GM23338 (cell line): ENCODE results near the gene AZGP1.
"Not testable (repeated sequence)": the region's sequence is repeated elsewhere in the genome, so short reads cannot be mapped to it uniquely, and the experiment has no call there.

Experiments
- CREB1 ChIP-seq: fragments of 250-450 bp; sonication (Bioruptor Pico); IDR thresholded peaks from 2 replicates; pipeline ENCODE4 v1.5.0; 2020; ENCODE audit warnings: low read depth, mild to moderate bottlenecking, moderate library complexity
- CTCF ChIP-seq, 2 experiments: fragments of 200-600 bp in 1 of 2; sonication (generic) in 1 of 2; conservative IDR thresholded peaks; 2 replicates each; pipeline versions ENCODE4 v1.5.1 to v1.6.1; 2016 to 2017; ENCODE audit warnings: antibody characterized with exemption in 2 of 2, low read depth in 2 of 2, mild to moderate bottlenecking in 2 of 2, moderate library complexity in 1 of 2
- ETS1 ChIP-seq: IDR thresholded peaks from 2 replicates; pipeline ENCODE4 v1.6.1; 2016; ENCODE audit warnings: antibody characterized with exemption
- EZH2 ChIP-seq: fragments of 200-600 bp; sonication (generic); IDR thresholded peaks from one replicate; pipeline ENCODE4 v1.8.0; 2017; ENCODE audit warnings: antibody characterized with exemption, mild to moderate bottlenecking, low read depth; ENCODE audit not compliant: unreplicated experiment
- EZH2phosphoT487 ChIP-seq: fragments of 200-600 bp; sonication (generic); IDR thresholded peaks from one replicate; pipeline ENCODE4 v1.8.1; 2018; ENCODE audit warnings: antibody characterized with exemption; ENCODE audit not compliant: unreplicated experiment
- NANOG ChIP-seq: IDR thresholded peaks from 2 replicates; pipeline ENCODE4 v1.6.1; 2016; ENCODE audit warnings: antibody characterized with exemption, borderline replicate concordance
- POLR2AphosphoS5 ChIP-seq: IDR thresholded peaks from 2 replicates; pipeline ENCODE4 v1.6.1; 2016; ENCODE audit warnings: antibody characterized with exemption, low read depth
- ZNF114 ChIP-seq: fragments of 250-450 bp; sonication (Bioruptor Pico); IDR thresholded peaks from 2 replicates; pipeline ENCODE4 v1.5.0; 2020; ENCODE audit warnings: mild to moderate bottlenecking, moderate library complexity

- TF ChIP-seq CTCF (conservative IDR thresholded peaks at IDR 0.05; ENCODE audit: low read depth in 2 of 2); EZH2phosphoT487; ETS1; EZH2; ZNF114 (CRISPR knock-in tag); NANOG; POLR2AphosphoS5; CREB1: not testable (repeated sequence)
Observed at GRCh38 chr7:99991543-99991942, 15.7 kb upstream of the AZGP1 start.
